Neuronal stem cell (in vitro differentiated cells): ENCODE results near the gene ANKRD13B.

Source experiments
- DNase-seq: peaks from one replicate; pipeline ENCODE4 v3.0.0-alpha.2; 2013; ENCODE audit warnings: low spot score
- H2AFZ ChIP-seq: one replicate; pipeline ENCODE4 v1.6.1; 2013; ENCODE audit warnings: mild to moderate bottlenecking, low read length, inconsistent platforms
- H2AK5ac ChIP-seq: 2 replicates; pipeline ENCODE4 v1.6.1; 2013; ENCODE audit warnings: low read depth, mild to moderate bottlenecking, inconsistent platforms, low read length, moderate library complexity, mixed read lengths
- H2BK120ac ChIP-seq: 2 replicates; pipeline ENCODE4 v1.6.1; 2013; ENCODE audit warnings: low read depth, mild to moderate bottlenecking, inconsistent platforms, low read length, moderate library complexity, mixed read lengths
- H2BK12ac ChIP-seq: one replicate; pipeline ENCODE4 v1.6.1; 2013; ENCODE audit warnings: low read length, inconsistent platforms
- H2BK15ac ChIP-seq: 2 replicates; pipeline ENCODE4 v1.6.1; 2013; ENCODE audit warnings: mild to moderate bottlenecking, low read length, inconsistent platforms, mixed read lengths
- H2BK5ac ChIP-seq: one replicate; pipeline ENCODE4 v1.6.1; 2013; ENCODE audit warnings: inconsistent platforms, mild to moderate bottlenecking, low read length, moderate library complexity
- H3K14ac ChIP-seq: one replicate; pipeline ENCODE4 v1.6.1; 2013; ENCODE audit warnings: low read length, inconsistent platforms
- H3K18ac ChIP-seq: 2 replicates; pipeline ENCODE4 v1.6.1; 2013; ENCODE audit warnings: low read length, inconsistent platforms
- H3K23ac ChIP-seq: 2 replicates; pipeline ENCODE4 v1.6.1; 2013; ENCODE audit warnings: low read depth, mild to moderate bottlenecking, mixed read lengths, low read length, inconsistent platforms; ENCODE audit not compliant: poor library complexity
- H3K27ac ChIP-seq: replicated peaks from 3 replicates; pipeline ENCODE4 v1.5.1; 2013; ENCODE audit warnings: low read length, inconsistent platforms
- H3K27me3 ChIP-seq, 3 experiments: 2 replicates each; pipeline ENCODE4 v1.6.1; 2013; ENCODE audit warnings: low read length in 3 of 3, mild to moderate bottlenecking in 2 of 3, inconsistent platforms in 1 of 3, low read depth in 1 of 3, mixed read lengths in 1 of 3, moderate library complexity in 1 of 3; ENCODE audit not compliant: control insufficient read depth in 3 of 3, insufficient read depth in 3 of 3
- H3K36me3 ChIP-seq, 2 donors: replicated peaks in 1 of 2; 2 replicates each; pipeline ENCODE4 v1.6.1; 2013; ENCODE audit warnings: low read length in 2 of 2; ENCODE audit not compliant: control insufficient read depth in 2 of 2, insufficient read depth in 2 of 2
- H3K4ac ChIP-seq: 2 replicates; pipeline ENCODE4 v1.6.1; 2013; ENCODE audit warnings: inconsistent platforms, mild to moderate bottlenecking, low read length, moderate library complexity
- H3K4me1 ChIP-seq, 2 donors: 1 replicate in 1 of 2; 2 replicates in 1 of 2; pipeline ENCODE4 v1.6.1; 2013; ENCODE audit warnings: low read length in 2 of 2, low read depth in 1 of 2; ENCODE audit not compliant: control insufficient read depth in 2 of 2, insufficient read depth in 1 of 2
- H3K4me2 ChIP-seq: one replicate; pipeline ENCODE4 v1.6.1; 2013; ENCODE audit warnings: mild to moderate bottlenecking, low read length, inconsistent platforms; ENCODE audit not compliant: insufficient read depth, poor library complexity, severe bottlenecking
- H3K4me3 ChIP-seq, 2 donors: 2 replicates each; pipeline ENCODE4 v1.5.1; 2013; ENCODE audit warnings: low read length in 2 of 2, mild to moderate bottlenecking in 2 of 2, inconsistent platforms in 1 of 2, moderate library complexity in 1 of 2
- H3K79me1 ChIP-seq: one replicate; pipeline ENCODE4 v1.6.1; 2013; ENCODE audit warnings: low read depth, mild to moderate bottlenecking, inconsistent platforms, low read length, moderate library complexity
- H3K9ac ChIP-seq: one replicate; pipeline ENCODE4 v1.6.1; 2013; ENCODE audit warnings: mild to moderate bottlenecking, low read depth, low read length, inconsistent platforms; ENCODE audit not compliant: poor library complexity
- H3K9me3 ChIP-seq, 2 donors: replicated peaks in 1 of 2; 2 replicates each; pipeline versions ENCODE3 to v1.6.1; 2013; ENCODE audit warnings: low read length in 2 of 2, mild to moderate bottlenecking in 2 of 2, inconsistent platforms in 1 of 2, low read depth in 1 of 2, mixed read lengths in 1 of 2, moderate library complexity in 1 of 2; ENCODE audit not compliant: control insufficient read depth in 2 of 2, insufficient read depth in 1 of 2
- H4K8ac ChIP-seq: one replicate; pipeline ENCODE4 v1.6.1; 2013; ENCODE audit warnings: low read depth, mild to moderate bottlenecking, inconsistent platforms, low read length, moderate library complexity
- H4K91ac ChIP-seq: one replicate; pipeline ENCODE4 v1.6.1; 2013; ENCODE audit warnings: low read length, low read depth, mild to moderate bottlenecking, inconsistent platforms; ENCODE audit not compliant: poor library complexity
- WGBS, 2 donors: extraction: QIAGEN DNeasy Blood & Tissue Kit; methylation state at CpG; one replicate each; pipeline ENCODE4 v1.1.7; 2013; ENCODE audit warnings: missing lambda C conversion rate in 2 of 2, mixed read lengths in 1 of 2; ENCODE audit not compliant: insufficient read length in 2 of 2, insufficient replicate concordance in 1 of 2; ENCODE audit errors: extremely low coverage in 2 of 2; 5-methylcytosine and 5-hydroxymethylcytosine counted together

The ANKRD13B gene

DNA sequence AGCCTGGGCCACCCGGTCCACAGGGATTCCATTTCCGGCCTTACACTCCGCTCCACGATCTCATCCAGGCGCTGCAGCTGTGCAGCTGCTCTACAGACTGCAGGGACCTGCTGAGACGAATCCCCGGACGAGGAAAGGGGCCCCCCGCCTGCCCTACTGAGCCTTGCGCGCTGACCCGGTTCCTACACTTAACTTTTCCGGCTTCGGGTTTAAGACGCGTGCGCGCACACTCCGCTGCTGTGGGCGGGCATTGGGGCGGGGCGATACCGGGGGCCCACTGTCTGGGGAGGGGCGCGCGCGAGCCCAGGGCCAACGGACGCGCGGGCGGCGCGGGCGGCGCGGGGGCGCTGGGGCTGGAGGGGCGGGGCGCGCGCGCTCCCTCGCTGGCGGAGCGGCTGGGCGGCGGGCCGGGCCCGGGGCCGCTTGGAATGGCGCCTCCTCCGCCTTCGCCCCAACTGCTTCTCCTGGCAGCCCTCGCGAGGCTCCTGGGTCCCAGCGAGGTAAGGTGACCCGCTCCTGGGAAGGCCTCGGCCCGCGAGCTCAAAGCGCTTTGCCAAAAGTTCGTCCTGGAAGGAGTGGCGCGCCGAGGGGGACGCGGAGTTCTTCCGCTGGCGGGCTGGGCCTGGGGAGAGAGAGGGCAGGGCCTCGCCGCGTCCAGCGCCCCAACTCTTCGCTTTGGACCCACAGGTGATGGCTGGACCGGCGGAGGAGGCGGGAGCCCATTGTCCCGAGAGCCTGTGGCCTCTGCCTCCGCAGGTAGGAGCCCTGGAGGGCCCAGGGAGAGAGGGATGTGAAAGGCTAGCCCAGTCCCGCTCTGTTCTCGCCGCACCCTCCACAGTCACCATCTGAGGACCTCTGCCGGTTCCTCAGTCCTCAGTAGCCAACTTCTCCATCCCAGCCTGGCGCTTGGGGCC lies 24.3 kb upstream of the ANKRD13B start, which contains the start of gene TP53I13:
TP53I13 (plus strand) TSS at position 371 of the 914 bp plus-strand sequence; CDS start at position 429, 58 bp downstream.
- Histone ChIP-seq H4K91ac (no peak within 1 kb of the TSS), H2BK120ac (peak within 1 kb of the TSS; percentile 96), H3K4me1 (peaks cover 7 to 18% of the 10 kb centered on the region in 2 donors), H3K79me1 (peaks cover 6% of the 10 kb centered on the region), H2BK5ac (peak within 1 kb of the TSS; percentile 96), H2BK15ac (peak within 1 kb of the TSS; percentile 92), H3K27me3 (peaks cover 0 to 29% (median 7%) of the 10 kb centered on the region in 3 experiments), H3K36me3 (peaks cover 12 to 30% of the 10 kb centered on the region in 2 donors), H3K14ac (peak within 1 kb of the TSS; percentile 89), H3K27ac (peak within 1 kb of the TSS; percentile 88), H3K4ac (no peak within 1 kb of the TSS), H2BK12ac (peak within 1 kb of the TSS; percentile 97), H3K18ac (peak within 1 kb of the TSS; percentile 97), H3K23ac (peak within 1 kb of the TSS; percentile 94), H4K8ac (peak within 1 kb of the TSS; percentile 98), H3K9ac (peak within 1 kb of the TSS; percentile 96), H3K4me2 (peak within 1 kb of the TSS; percentile 100), H3K4me3 (peak within 1 kb of the TSS; percentile 78 to 86), H3K9me3 (no peaks in the 10 kb centered on the region), H2AK5ac (peak within 1 kb of the TSS; percentile 88), H2AFZ (peak within 1 kb of the TSS; percentile 97)
- peak; percentile 86 for DNase-seq
- WGBS, 2 donors, result no CpG with 5 or more reads among the region's 85 CpGs

DNA sequence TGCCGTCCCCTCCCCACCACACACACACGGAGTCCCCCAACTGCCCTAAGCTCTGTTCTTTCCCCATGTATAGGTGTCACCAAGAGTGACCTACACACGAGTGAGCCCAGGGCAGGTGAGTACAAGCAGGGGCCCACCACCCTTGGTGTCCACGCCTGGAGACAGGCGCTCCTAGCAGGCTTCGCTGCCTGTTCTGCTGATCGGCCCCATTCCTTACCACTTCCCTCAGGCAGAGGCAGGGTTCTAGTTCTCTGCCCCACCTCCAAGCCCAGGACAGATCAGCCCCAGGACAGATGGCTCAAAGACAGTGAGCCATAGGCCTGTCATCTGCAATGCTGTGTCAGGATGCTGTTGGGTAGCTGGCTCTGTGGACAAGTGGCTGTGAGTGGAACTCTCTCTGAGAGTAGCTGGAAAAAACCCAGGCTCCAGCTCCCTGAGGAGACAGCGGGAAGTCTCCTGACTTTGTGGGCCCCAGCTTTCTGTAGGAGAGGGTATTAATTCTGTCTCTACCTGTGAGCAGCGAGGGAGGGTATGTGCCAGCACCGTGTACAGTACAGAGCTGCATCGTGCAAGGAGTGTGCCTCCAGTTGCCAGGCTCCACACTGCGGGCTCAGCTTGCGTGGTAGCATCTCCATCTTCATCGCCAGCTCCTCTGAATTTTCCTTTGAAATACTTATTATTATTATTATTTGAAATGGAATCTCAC lies 23.5 kb upstream of the ANKRD13B start:
- whole genome bisulfite sequencing, 2 donors, result no CpG with 5 or more reads among the region's 14 CpGs
- peak overlapping the region; percentile 97 for H2AFZ ChIP-seq
- peaks cover 6% of the 10 kb centered on the region for H3K79me1 ChIP-seq
- H3K23ac ChIP-seq, result peak overlapping the region; percentile 32
- H3K18ac ChIP-seq, result peak overlapping the region; percentile 97
- H2BK15ac ChIP-seq, result peak overlapping the region; percentile 92
- H3K14ac ChIP-seq, result peak overlapping the region; percentile 49
- no peak overlapping the region for H4K8ac ChIP-seq
- H3K4ac ChIP-seq, result no peak overlapping the region
- H3K4me2 ChIP-seq, result peak overlapping the region; percentile 100
- DNase-seq, result no peak
- peaks cover 7 to 18% of the 10 kb centered on the region in 2 donors for H3K4me1 ChIP-seq
- H3K9me3 ChIP-seq, result no peaks in the 10 kb centered on the region
- peak overlapping the region; percentile 78 to 86 for H3K4me3 ChIP-seq
- peaks cover 18 to 39% of the 10 kb centered on the region in 2 donors for H3K36me3 ChIP-seq
- no peak overlapping the region for H2BK12ac ChIP-seq
- H3K27me3 ChIP-seq, result peaks cover 0 to 28% (median 7%) of the 10 kb centered on the region in 3 experiments
- H3K9ac ChIP-seq, result peak overlapping the region; percentile 96
- peak overlapping the region; percentile 96 for H2BK120ac ChIP-seq
- H3K27ac ChIP-seq, result no peak overlapping the region
- peak overlapping the region; percentile 96 for H2BK5ac ChIP-seq
- peak overlapping the region; percentile 88 for H2AK5ac ChIP-seq
- no peak overlapping the region for H4K91ac ChIP-seq

DNA sequence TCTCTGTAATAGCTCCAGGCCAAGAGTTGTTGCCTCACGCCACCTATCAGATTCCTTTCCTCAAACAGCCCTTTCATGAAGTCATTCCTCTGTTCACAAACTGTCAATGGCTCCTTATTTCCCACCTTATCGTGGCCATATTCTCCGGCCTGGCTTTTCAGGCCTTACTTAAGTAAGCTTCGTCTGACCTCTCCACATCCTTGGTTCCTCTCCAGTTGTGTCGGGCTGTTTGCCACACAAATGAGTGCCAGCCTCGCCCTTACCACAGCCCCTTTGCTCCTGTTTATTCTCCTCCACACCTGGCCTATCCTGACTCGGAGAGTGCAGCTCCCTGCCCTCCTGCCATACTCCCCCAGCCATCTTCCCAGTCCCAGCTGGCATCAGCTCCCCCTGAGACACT lies 22.4 kb upstream of the ANKRD13B start:
- H2BK12ac ChIP-seq, result no peak overlapping the region
- H2AK5ac ChIP-seq, result no peak overlapping the region
- H2BK5ac ChIP-seq, result peak overlapping the region; percentile 19
- no peak overlapping the region for H3K27ac ChIP-seq
- no peak overlapping the region for H3K4me2 ChIP-seq
- no peak overlapping the region for H3K9ac ChIP-seq
- peaks cover 9% of the 10 kb centered on the region for H3K79me1 ChIP-seq
- WGBS, 2 donors, result no CpG with 5 or more reads among the region's 7 CpGs
- no peak overlapping the region for H2BK15ac ChIP-seq
- no peak overlapping the region for H2AFZ ChIP-seq
- H3K27me3 ChIP-seq, result peaks cover 0 to 18% (median 7%) of the 10 kb centered on the region in 3 experiments
- no peak overlapping the region for H3K4me3 ChIP-seq
- H4K8ac ChIP-seq, result no peak overlapping the region
- no peak overlapping the region for H3K14ac ChIP-seq
- peaks cover 7 to 18% of the 10 kb centered on the region in 2 donors for H3K4me1 ChIP-seq
- no peak overlapping the region for H3K18ac ChIP-seq
- H2BK120ac ChIP-seq, result no peak overlapping the region
- no peak overlapping the region for H3K23ac ChIP-seq
- DNase-seq, result no peak
- H3K4ac ChIP-seq, result no peak overlapping the region
- H3K36me3 ChIP-seq, result peaks cover 28 to 50% of the 10 kb centered on the region in 2 donors
- H3K9me3 ChIP-seq, result no peaks in the 10 kb centered on the region
- no peak overlapping the region for H4K91ac ChIP-seq
